GM19025 (cell line): ENCODE data around the gene FXYD2.

Experiments
- ATAC-seq: cut with Tn5 transposase; IDR thresholded peaks from one replicate; pipeline ENCODE4 v1.9.1; 2021; ENCODE audit warnings: mild to moderate bottlenecking, low read depth, moderate library complexity; ENCODE audit not compliant: unreplicated experiment

The FXYD2 gene

DNA sequence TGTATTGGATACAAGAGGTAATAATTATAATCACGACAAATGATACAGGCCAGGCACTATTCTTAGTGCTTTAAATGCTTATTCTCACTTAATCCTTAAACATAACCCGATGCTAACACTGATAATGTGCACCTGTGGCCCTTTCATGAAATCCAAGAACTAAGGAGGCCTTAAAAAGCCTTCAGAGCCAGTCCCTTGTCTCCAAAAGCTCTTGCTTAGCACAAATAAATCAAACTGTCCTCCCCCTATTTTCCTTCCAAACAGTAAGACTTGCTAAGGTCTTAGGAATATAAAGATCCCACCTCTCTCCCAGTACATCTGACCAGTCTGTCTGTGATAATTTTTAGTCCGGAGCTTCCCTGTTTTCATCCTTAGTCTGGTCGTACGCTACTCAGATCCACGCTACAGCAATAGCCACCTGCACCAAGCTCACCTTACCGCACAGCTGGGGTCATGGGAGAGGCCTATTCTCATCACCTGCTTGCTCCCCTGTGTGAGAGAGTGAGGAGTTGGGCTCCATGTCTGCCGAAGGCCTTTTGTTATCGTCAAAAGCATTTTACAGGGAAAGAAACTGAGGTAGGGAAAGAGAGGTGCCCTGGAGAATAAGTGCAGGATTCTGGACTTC is 35.1 kb upstream of the FXYD2 start:
- ATAC-seq, result no peak

DNA sequence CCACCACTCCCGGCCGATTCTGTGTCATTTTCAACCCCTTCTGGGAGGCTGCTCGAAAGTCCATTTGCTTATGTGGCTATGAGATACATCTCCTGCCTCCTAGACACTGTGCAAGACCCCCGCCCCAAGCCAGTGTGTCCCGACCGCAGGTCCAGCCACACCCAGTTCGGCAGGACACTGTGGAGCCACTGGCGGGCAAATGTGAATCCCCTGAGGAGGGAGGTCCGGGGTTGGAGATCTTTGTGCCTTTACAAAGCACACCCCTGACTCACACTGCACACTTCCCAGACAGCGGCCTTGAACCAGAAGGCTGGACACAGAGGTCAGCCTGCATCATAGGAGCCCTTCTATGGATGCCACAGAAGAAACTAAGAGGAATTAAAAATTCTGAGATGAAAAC is 34.5 kb upstream of the FXYD2 start:
- no peak for ATAC-seq

DNA sequence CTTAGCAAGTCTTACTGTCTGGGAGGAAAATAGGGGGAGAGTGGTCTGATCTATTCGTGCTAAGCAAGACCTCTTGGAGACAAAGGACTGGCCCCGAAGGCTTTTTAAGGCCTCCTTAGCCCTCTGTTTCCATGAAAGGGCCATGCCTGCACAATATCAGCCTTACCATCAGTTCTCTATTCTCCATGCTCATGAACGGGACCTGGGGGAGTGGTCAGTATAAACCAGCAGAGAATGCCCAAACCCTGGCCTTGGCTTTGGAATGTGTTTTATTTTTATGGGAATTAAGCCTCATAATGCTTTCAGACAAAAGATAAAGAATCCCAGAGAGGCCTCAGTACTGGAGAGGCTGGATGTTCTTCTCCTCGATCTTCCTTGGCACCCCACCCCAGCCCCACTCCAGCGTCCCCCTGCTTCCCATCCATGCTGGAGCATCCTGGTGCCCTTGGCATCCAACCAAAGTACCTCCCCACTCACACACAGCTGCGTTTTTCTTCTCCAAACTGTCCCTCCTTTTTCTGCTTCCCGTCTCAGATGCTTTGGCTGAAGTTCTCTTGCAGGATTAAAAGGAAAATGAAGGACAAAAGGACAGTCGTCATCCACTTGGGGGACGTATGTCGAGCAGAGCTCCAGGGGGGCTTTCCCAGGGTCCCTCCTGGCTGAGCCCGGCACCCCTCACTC is 33.3 kb upstream of the FXYD2 start:
- no peak for ATAC-seq

DNA sequence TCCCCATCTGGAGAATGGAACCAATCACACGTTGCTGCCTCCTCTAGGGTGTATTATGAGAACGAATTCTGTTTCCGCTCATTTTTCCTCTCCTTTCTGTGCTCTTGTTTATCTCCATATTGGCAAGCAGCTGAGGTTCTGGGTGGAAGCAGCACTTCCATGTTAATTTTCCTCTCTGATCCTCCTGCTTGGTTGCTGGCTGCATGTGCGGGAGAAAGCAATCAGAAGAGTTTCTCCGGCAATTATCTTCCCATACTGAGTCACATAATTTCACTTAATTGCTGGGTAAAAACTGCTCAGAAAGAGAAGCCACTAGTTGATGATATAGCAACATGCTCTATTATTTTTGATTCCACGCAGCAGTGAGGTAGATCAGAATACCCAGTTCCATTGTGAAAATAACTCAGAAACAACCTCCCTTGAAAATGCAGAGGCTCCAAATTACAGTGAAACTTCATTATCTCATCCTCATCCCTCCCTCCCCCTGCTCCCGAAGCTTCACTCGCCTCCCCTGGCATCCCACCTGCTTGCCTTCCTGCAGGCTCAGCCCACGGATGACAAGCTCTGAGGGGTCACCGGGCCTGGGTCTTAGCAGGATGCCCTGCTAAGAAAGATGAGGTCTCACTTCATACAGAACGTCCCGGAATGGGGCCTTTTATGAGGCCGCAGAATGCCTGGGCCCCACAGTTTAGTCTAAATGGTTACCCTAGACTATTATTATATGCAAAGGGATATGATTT is 31.5 kb upstream of the FXYD2 start:
- no peak for ATAC-seq

DNA sequence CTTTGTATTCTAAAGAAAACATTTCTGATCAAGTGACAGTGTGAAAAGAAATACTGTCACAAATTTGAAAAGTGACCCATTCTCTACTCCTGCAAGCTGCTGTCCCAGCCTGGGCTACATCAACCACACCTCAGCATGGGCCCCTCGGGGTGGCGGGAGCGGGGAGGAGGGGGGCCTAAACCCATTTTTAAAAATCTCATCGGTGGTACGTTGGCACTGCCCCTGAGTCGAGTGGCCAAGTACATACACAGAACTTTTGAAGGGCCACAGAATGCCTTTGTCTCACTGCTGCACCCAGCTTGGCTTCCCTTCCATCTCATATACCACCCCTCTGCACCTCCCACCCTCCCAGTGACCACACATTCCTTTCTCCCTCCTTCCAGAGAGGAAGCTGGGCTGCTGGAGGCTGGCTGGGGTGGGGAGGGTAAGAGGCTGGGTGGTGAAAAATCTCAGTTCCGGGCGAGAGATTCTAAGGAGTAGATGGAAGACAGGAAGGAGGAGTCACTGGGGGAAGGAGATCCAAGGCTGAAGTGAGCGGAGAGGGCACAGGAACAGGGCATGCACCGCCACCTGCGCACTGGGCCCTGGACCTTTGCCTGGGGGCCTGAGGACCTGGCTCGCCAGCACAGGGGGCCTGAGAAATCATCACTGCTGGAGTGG is 30.8 kb upstream of the FXYD2 start:
- no peak for ATAC-seq

DNA sequence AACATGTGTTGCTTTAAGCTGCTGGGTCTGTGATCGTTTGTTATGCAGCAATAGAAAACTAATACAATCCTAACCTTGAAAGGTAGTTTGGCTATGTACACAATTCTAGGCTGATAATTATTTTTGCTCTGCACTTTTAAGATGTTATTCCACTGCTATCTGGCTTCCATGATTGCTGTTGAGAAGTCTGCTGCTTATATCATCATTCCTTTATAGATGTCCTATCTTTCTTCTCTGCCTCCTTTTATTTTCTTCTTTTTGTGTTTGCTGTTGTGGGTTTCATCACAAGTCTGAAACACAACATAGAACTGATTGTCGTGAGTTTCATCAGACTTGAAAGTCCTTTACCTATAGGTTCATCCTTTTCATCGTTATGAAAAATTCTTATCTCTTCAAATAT is 27.8 kb upstream of the FXYD2 start:
- ATAC-seq, result no peak

DNA sequence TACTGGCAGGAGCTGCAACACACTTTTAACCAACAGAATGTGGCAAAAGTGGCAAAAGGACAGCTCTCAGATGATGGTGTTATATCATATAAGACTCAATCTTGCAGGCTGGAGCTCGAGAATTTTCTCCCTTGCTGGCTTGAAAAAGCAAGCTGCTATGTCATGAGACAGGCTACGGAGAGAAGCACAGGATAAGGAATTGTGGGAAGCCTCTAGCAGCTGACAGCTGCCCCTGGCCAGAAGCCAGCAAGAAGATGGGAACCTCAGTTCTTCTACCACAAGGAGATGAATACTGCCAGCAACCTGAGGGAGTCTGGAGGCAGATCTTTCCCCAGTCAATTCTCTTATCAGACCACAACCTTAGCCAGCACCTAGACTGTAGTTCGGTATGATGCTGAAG is 27.3 kb upstream of the FXYD2 start:
- ATAC-seq, result no peak

DNA sequence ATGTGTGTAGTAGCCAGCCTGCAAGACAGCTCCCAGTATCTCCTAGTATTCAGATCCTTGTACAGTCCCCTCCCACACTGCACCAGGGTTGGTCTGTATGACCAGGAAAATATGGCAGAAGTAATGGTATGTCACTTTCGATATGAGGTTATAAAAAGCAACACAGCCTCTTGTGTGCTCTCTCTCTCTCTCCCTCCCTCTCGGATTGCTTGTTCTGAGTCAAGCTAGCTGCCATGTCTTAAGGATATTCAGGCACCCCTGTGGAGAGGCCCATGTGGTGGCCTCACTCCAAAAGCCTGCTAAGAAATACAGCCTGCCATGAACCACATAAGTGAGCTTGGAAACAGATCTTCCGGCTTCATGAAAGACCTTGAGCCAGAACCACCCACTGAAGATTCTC is 26.6 kb upstream of the FXYD2 start:
- ATAC-seq, result no peak

DNA sequence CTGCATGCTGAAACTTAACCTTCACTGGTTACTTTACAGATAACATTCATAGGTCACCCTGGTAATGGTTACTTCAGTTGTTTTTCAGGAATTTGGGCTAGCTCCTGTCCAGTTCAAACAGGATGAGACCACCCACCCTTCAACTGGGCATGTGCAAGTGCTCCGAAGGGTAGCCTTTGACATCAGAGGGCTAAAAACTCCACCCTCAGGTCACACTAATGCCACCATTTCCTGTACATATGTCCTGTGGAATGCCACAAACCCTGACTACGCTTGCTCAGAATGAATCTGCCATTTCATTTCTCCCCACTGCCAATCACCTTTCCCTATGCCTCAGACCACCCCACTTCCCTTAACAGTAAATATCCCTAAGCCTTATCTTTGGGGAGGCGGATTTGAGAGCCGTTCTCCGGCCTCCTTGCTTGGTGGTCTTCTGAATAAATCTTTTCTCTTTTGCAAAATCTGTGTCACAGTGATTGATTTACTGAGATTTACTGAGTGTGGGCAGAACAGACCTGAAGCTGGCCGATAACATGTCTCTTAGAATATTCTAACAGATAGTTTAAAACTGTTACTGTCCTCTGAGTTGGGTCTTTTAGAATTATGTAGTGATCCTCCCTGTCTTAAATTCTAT is 25.4 kb upstream of the FXYD2 start:
- ATAC-seq, result no peak

DNA sequence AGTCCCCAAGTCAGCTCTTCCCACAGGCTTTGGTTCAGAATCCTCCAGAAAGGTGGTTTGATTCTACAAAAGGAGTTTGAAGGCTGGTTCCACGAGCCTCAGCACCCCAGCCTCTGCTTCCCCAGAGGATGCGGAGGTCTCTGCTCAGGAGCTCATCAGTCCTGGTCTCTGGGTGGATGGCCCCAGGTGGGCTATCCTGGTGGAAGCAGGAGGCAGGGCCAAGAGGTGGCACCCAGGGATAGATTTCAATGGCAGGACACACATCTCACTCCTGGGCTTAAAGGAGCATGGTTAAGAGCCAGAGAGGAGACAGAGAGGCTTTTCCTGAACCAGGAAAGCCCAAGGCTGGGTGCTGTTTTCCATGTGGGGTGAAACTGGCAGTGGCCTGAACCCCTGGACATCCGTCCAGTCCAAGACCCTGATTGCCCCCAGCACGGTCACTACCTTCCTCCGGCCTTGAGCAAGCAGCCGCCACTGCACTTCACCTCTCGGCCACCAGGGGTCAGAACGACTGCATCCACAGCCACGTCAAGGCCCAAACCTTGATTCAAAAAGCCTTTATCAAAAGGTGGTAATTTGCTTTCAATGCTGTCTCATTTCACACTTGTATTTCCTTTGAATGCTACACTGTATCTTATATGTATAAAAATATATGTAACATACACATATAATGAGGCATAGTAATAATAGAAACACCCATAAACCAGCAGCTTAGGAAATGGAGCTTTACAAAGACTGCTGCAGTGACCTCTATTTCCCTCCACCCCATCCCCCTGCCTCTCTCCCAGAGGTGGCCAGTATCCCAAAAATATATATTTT is 19.3 kb upstream of the FXYD2 start:
- no peak for ATAC-seq

DNA sequence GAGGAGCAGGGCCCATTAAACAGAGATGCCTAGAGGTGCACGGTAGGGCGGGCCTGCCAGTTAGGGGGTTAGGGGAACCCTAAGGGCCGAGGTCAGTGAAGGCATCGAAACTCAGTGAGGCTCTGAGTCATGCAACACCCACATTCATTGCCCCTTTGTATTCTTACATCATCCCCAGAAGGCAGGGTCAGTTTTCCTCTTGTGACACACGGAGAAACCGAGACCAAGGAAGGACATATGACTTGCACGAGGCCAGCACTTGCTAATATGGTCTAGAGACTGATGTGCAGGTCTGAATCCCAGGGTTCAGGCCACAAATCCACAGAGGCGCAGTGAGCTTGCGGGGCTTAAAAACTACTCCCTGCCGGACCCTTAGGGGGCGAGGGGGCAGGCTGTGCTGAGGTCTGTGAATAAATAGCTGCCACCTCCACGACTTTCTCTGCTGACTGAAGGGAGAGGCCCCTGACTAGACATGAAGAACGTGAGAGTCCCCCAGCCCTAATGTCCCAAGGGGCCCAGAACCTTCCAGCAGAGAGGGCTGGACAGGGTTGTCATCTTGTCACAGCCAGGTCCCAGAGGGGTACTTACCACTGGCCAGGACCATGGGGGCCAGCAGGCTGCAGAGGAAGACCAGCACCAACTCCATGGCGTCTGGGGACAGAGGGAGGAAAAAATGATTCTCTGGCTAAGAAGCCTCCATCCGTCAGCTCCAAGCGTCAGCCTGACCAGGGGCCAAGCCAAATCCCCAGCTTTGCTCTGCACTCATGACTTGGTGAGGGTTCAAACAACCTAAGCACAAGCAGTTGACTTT is 17.8 kb upstream of the FXYD2 start:
- no peak for ATAC-seq

DNA sequence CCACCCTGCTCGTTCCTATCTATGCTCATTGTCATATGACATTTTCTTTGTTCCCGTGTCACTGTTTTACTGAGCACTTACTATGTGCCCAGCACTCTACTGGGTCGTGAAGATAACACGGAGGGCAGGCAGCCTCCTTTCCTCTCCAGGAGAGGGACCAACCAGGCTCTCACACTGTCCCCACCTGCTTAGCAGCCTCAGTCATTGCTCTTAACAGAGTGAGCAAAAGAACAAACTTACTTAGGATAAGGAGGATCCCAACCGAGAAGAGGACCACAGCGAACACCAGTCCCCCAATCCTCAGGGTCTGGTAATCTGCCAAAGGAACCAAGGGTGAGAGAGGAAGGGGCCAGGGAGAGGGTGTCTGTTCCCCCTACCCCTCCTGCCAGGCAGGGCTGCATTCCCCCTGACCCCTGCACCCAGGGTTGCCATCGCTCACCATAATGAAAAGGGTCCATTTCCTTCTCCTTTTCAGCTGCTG is 17.0 kb upstream of the FXYD2 start:
- no peak for ATAC-seq

DNA sequence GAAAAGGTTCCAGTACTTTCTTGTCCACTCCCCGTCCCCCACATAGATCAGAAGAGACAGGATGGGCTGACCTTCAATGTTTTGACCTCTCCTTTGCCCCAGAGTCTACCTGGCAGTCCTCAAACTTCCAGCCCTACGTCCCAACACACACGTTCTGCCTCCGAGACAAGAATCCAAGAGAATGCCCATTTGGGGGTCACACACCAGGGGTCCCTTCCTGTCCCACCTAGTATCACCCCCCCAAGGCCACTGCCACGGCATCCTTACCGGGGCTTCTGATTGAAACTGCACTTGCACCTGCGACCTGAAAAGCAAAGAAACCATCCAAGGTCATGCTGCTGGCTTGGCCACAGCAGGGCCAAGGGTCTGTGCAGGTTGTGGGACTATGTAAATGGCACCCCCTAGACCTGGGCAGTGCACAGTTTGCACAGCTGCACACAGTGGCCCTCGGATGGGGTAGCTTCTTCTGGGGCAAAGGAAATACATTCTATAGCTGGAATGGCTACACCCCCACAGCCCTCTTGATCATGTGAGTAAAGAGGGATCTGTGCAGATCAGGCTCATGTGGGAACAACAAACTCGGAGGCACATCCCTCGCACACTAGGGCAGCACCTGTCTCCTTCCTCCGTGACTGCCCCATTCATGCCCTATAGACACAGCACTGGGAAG is 16.5 kb upstream of the FXYD2 start:
- ATAC-seq, result no peak

DNA sequence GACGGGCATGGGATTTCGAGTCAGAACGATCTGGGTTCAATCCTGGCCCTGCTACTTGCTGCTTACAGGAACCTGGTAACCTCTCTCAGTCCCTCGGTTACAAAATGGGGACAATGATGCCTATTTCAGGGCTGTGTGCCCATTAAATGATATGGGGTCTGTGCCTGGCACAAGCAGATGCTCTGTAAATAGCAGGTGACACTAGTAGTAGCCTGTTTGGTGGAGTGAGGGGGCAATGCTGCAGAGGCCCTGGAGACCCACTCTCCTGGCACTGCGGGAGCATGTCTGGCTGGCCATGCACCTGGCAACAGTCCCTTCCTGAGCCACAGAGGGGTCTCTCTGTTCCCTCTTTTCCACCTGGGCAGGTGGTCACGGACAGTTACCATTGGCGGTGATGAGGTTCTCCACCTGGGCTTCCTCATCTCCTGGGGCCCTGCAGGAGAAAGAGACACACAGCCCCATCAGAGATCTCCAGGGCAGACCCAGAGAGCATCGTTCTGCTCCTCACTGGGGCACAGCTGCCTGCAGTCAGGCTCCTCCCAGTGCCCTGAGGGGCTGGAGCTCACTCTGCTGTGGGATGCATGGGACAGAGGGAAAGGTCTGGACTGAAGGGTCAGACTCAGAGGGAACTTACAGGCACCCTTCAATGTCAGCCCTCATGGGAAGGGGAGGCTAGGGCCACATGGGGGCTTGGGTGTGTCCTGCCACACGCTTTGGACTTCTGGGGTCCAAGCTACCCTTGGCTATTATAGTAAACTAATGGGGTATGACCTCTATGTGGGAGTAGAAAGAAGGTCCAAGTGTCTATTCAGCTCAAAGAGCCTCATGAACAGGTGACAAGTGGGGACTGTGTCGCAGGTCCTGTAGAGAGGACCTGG is 15.6 kb upstream of the FXYD2 start:
- ATAC-seq, result no peak

DNA sequence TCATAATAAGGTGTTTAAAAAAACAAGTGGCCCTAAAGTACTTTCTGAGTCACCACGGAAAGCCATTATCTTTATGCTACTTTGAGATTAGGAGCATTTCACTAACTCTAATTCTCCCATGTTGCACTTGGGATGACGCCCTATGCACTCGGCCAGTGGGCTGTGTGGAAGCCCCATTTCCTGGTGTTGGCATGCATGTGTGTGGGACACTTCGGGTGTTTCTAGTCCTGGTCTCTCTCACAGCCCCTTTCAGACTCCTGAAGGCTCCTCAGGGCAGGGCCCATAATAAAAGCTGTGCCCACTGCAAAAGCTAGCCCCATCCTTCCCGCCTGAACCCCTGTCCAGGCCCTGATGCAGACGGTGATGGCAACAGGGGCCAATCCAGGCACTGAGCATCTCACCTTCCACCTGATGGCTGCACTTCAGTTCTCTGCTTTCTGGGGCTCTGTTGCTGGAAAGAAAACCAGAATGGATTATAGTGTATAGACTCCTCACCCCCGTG is 14.9 kb upstream of the FXYD2 start:
- no peak for ATAC-seq

DNA sequence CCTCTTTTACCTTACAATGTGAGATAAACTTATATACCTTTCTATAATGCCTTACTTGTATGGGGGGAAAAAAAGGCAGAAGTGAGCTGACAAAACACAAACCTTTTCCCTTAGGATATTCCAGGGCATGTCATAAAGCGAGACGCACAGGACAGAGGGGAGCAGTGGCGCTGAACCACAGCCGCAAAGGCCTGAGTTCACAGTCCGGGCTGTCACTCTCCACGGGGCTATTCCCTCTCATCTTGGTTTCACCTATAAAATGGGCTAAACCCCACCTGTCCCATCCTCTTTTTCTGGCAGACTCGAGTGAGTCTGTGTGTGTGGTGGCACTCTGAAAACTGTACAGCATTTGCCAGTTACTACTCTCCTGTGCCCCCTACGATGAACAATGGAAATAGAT is 14.4 kb upstream of the FXYD2 start:
- no peak for ATAC-seq

DNA sequence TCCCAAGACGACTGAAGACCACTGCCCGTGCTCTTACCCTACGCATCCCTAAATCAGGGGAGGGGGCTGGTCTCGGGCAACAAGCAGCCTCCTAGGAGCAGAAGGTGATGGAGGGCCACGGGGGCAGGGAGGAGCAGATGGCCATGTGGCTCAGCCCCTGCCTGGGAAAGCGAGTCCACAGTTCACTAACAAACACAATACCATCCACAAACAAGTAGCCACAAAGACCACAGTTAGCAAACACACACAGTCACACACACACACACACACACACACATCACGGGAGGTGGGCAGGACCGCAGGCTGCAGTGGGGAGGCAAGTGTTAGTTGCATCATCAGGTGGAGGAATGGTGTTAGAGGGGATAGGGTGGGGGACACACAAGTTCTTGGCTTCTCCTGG is 13.2 kb upstream of the FXYD2 start:
- no peak for ATAC-seq
